ENCODE data around the gene STXBP3. TPM values are rescaled to one million over a fixed set of nuclear protein-coding genes. Genes with fewer than 3 reads are reported as not detected.

Gene STXBP3
- total and polyA plus RNA-seq, 2 donors (not counting 1 experiment from before 2014, with no cell fraction given), result 13.3 to 78.1 TPM

GRCh38 chr1:108843390-108844137 is 97.1 kb downstream of the STXBP3 start:
- Histone ChIP-seq H3K4me2 (replicated peaks; ENCODE audit: low read depth, low read length, poor library complexity, severe bottlenecking) (no peak overlapping the region), H3K27me3 (replicated peaks in 1 of 4; ENCODE audit: control extremely low read depth in 1 of 4, control insufficient read depth in 3 of 4, insufficient read depth in 4 of 4, low read length in 3 of 4) (no peaks in the 10 kb centered on the region), H3K9me3 (ENCODE audit: control extremely low read depth in 1 of 3, control insufficient read depth in 2 of 3, insufficient read depth in 1 of 3, low read length in 2 of 3) (no peaks in the 10 kb centered on the region), H3K36me3 (replicated peaks in 1 of 2; ENCODE audit: control extremely low read depth in 1 of 2, control insufficient read depth in 1 of 2, extremely low read depth in 1 of 2, insufficient read depth in 2 of 2, low read length in 1 of 2) (no peaks in the 10 kb centered on the region), H3K4me1 (ENCODE audit: control insufficient read depth in 2 of 2, insufficient read depth in 2 of 2, low read length in 2 of 2) (no peaks in the 10 kb centered on the region), H3K4me3 (ENCODE audit: control extremely low read depth in 1 of 5, extremely low read depth in 1 of 5, insufficient read depth in 1 of 5, low read depth in 2 of 5, low read length in 4 of 5) (no peak overlapping the region), H4K20me1 (ENCODE audit: control insufficient read depth, insufficient read depth, low read length, poor library complexity, severe bottlenecking) (no peaks in the 10 kb centered on the region), H3K27ac (ENCODE audit: low read length in 2 of 2) (no peak overlapping the region), H2AFZ (ENCODE audit: insufficient read depth, low read depth, low read length, poor library complexity, severe bottlenecking) (no peak overlapping the region), H3K9ac (ENCODE audit: low read length) (no peak overlapping the region), H3K79me2 (ENCODE audit: control insufficient read depth, insufficient read depth, low read length) (no peaks in the 10 kb centered on the region)
- intact Hi-C loops (cut with micrococcal nuclease), result no loop called here
- TF ChIP-seq, protein P1, sequence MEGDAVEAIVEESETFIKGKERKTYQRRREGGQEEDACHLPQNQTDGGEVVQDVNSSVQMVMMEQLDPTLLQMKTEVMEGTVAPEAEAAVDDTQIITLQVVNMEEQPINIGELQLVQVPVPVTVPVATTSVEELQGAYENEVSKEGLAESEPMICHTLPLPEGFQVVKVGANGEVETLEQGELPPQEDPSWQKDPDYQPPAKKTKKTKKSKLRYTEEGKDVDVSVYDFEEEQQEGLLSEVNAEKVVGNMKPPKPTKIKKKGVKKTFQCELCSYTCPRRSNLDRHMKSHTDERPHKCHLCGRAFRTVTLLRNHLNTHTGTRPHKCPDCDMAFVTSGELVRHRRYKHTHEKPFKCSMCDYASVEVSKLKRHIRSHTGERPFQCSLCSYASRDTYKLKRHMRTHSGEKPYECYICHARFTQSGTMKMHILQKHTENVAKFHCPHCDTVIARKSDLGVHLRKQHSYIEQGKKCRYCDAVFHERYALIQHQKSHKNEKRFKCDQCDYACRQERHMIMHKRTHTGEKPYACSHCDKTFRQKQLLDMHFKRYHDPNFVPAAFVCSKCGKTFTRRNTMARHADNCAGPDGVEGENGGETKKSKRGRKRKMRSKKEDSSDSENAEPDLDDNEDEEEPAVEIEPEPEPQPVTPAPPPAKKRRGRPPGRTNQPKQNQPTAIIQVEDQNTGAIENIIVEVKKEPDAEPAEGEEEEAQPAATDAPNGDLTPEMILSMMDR (IDR thresholded peaks at IDR 0.05), result no peak
- no peak for TF ChIP-seq EZH2 (IDR thresholded peaks at IDR 0.05; ENCODE audit: borderline replicate concordance, insufficient read depth, low read depth, low read length, poor library complexity, severe bottlenecking)
- DNase-seq, result no peak
- no peak for ATAC-seq (ENCODE audit: low read depth)
- no peaks in the 10 kb centered on the region for H3K4me1 Mint-ChIP-seq
- no peak overlapping the region for H3K4me3 Mint-ChIP-seq
- H3K27me3 Mint-ChIP-seq, result no peaks in the 10 kb centered on the region
- no peak overlapping the region for H3K27ac Mint-ChIP-seq
- CTCF ChIA-PET, result no interaction called here
- POLR2A ChIA-PET, result no interaction called here
- 75% methylated on average over 2 of the region's 3 CpGs for WGBS (ENCODE audit: insufficient coverage)
- no peaks in the 10 kb centered on the region for H3K9me3 Mint-ChIP-seq (ENCODE audit: insufficient read depth)

GRCh38 chr1:108845446-108845845 is 99.0 kb downstream of the STXBP3 start:
- Mint-ChIP-seq H3K27me3 (no peaks in the 10 kb centered on the region), H3K4me3 (no peak overlapping the region), H3K27ac (no peak overlapping the region), H3K9me3 (ENCODE audit: insufficient read depth) (no peaks in the 10 kb centered on the region), H3K4me1 (no peaks in the 10 kb centered on the region)
- Histone ChIP-seq H3K27me3 (replicated peaks in 1 of 4; ENCODE audit: control extremely low read depth in 1 of 4, control insufficient read depth in 3 of 4, insufficient read depth in 4 of 4, low read length in 3 of 4) (peaks cover 0 to 5% (median 0%) of the 10 kb centered on the region in 4 experiments), H3K9me3 (ENCODE audit: control extremely low read depth in 1 of 3, control insufficient read depth in 2 of 3, insufficient read depth in 1 of 3, low read length in 2 of 3) (no peaks in the 10 kb centered on the region), H3K4me2 (replicated peaks; ENCODE audit: low read depth, low read length, poor library complexity, severe bottlenecking) (no peak overlapping the region), H3K79me2 (ENCODE audit: control insufficient read depth, insufficient read depth, low read length) (no peaks in the 10 kb centered on the region), H4K20me1 (ENCODE audit: control insufficient read depth, insufficient read depth, low read length, poor library complexity, severe bottlenecking) (no peaks in the 10 kb centered on the region), H2AFZ (ENCODE audit: insufficient read depth, low read depth, low read length, poor library complexity, severe bottlenecking) (no peak overlapping the region), H3K27ac (ENCODE audit: low read length in 2 of 2) (no peak overlapping the region), H3K4me3 (ENCODE audit: control extremely low read depth in 1 of 5, extremely low read depth in 1 of 5, insufficient read depth in 1 of 5, low read depth in 2 of 5, low read length in 4 of 5) (no peak overlapping the region), H3K4me1 (ENCODE audit: control insufficient read depth in 2 of 2, insufficient read depth in 2 of 2, low read length in 2 of 2) (no peaks in the 10 kb centered on the region), H3K9ac (ENCODE audit: low read length) (no peak overlapping the region), H3K36me3 (replicated peaks in 1 of 2; ENCODE audit: control extremely low read depth in 1 of 2, control insufficient read depth in 1 of 2, extremely low read depth in 1 of 2, insufficient read depth in 2 of 2, low read length in 1 of 2) (no peaks in the 10 kb centered on the region)
- ATAC-seq (ENCODE audit: low read depth) (no peak), DNase-seq (no peak)
- TF ChIP-seq, protein P1 (IDR thresholded peaks at IDR 0.05), result no peak
- TF ChIP-seq EZH2 (IDR thresholded peaks at IDR 0.05; ENCODE audit: borderline replicate concordance, insufficient read depth, low read depth, low read length, poor library complexity, severe bottlenecking), result no peak
- intact Hi-C loops (cut with micrococcal nuclease), result no loop called here
- ChIA-PET CTCF (no interaction called here), POLR2A (no interaction called here)
- 89% methylated on average over 3 of the region's 4 CpGs for WGBS (ENCODE audit: insufficient coverage)

Measured in B cell (primary cell).